GM21717 (cell line): Measurements from ENCODE around the gene FKBP1A.
"Not testable (repeated sequence)": the region's sequence is repeated elsewhere in the genome, so short reads cannot be mapped to it uniquely, and the experiment has no call there.

Experiments used
- ATAC-seq: cut with Tn5 transposase; IDR thresholded peaks from one replicate; pipeline ENCODE4 v1.9.1; 2021; ENCODE audit warnings: mild to moderate bottlenecking, moderate library complexity; ENCODE audit not compliant: unreplicated experiment

The FKBP1A gene

GRCh38 chr20:1417790-1418189 lies 24.9 kb upstream of the FKBP1A start:
- no peak for ATAC-seq

GRCh38 chr20:1417273-1417672 lies 24.4 kb upstream of the FKBP1A start:
- ATAC-seq: no peak

GRCh38 chr20:1415667-1416468 lies 23.0 kb upstream of the FKBP1A start:
- ATAC-seq: no peak

GRCh38 chr20:1414982-1415381 lies 22.1 kb upstream of the FKBP1A start:
- no peak for ATAC-seq

- no peak for ATAC-seq
Observed at GRCh38 chr20:1405801-1406200, 12.9 kb upstream of the FKBP1A start.

GRCh38 chr20:1403624-1404023 lies 10.8 kb upstream of the FKBP1A start:
- ATAC-seq: no peak

GRCh38 chr20:1402149-1402548 lies 9.3 kb upstream of the FKBP1A start:
- no peak for ATAC-seq

- no peak for ATAC-seq
Observed at GRCh38 chr20:1401451-1401907, 8.6 kb upstream of the FKBP1A start.

- ATAC-seq: not testable (repeated sequence)
Observed at GRCh38 chr20:1399678-1400366, 7.0 kb upstream of the FKBP1A start.

GRCh38 chr20:1398185-1398584 lies 5.3 kb upstream of the FKBP1A start:
- ATAC-seq: not testable (repeated sequence)

- no peak for ATAC-seq
Observed at GRCh38 chr20:1397710-1398109, 4.9 kb upstream of the FKBP1A start.

- no peak for ATAC-seq
Observed at GRCh38 chr20:1396702-1397101, 3.8 kb upstream of the FKBP1A start.

- no peak for ATAC-seq
Observed at GRCh38 chr20:1396264-1396663, 3.4 kb upstream of the FKBP1A start.

GRCh38 chr20:1394686-1395085 lies 1.8 kb upstream of the FKBP1A start:
- no peak for ATAC-seq

- no peak for ATAC-seq
Observed at GRCh38 chr20:1393507-1393882, 641 bp upstream of the FKBP1A start.

GRCh38 chr20:1392443-1392692 lies 486 bp downstream of the FKBP1A start:
- ATAC-seq: peak; percentile 19

- ATAC-seq: peak; percentile 8
Observed at GRCh38 chr20:1391640-1392442, 1.0 kb downstream of the FKBP1A start.

GRCh38 chr20:1390581-1391403 lies 2.1 kb downstream of the FKBP1A start:
- no peak for ATAC-seq

- no peak for ATAC-seq
Observed at GRCh38 chr20:1389703-1390580, 2.9 kb downstream of the FKBP1A start.
